MM.1S (cell line): ENCODE data around the gene DGKI.

Source experiments
- DNase-seq: peaks from one replicate; pipeline ENCODE4 v3.0.0-alpha.2; 2015
- H2AFZ ChIP-seq: fragments of 300-600 bp; sonication (generic); 2 replicates; pipeline ENCODE4 v1.6.0; 2016; ENCODE audit warnings: antibody characterized with exemption, low read length
- H3F3A ChIP-seq: fragments of 300-600 bp; sonication (generic); 2 replicates; pipeline ENCODE4 v1.6.1; 2016; ENCODE audit warnings: mild to moderate bottlenecking, antibody characterized with exemption, low read length, moderate library complexity, mixed read lengths; ENCODE audit not compliant: insufficient read depth
- H3K27ac ChIP-seq: fragments of 300-600 bp; sonication (generic); 2 replicates; pipeline ENCODE4 v1.5.1; 2016; ENCODE audit warnings: mild to moderate bottlenecking, low read length
- H3K27me3 ChIP-seq: fragments of 300-600 bp; sonication (generic); replicated peaks from 2 replicates; pipeline ENCODE4 v1.6.0; 2016; ENCODE audit warnings: low read length; ENCODE audit not compliant: insufficient read depth
- H3K36me3 ChIP-seq: fragments of 300-600 bp; sonication (generic); replicated peaks from 2 replicates; pipeline ENCODE4 v1.6.1; 2016; ENCODE audit warnings: mild to moderate bottlenecking, low read length, mixed read lengths; ENCODE audit not compliant: insufficient read depth
- H3K4me1 ChIP-seq: fragments of 300-600 bp; sonication (generic); 2 replicates; pipeline ENCODE4 v1.6.1; 2016; ENCODE audit warnings: low read length, mixed read lengths
- H3K4me2 ChIP-seq: fragments of 300-600 bp; sonication (generic); 2 replicates; pipeline ENCODE4 v1.6.0; 2016; ENCODE audit warnings: low read depth, low read length
- H3K4me3 ChIP-seq: fragments of 300-600 bp; sonication (generic); 2 replicates; pipeline ENCODE4 v1.5.1; 2016; ENCODE audit warnings: low read length, mixed read lengths
- H3K79me2 ChIP-seq: fragments of 300-600 bp; sonication (generic); 2 replicates; pipeline ENCODE4 v1.6.1; 2016; ENCODE audit warnings: mixed run types, low read length, mixed read lengths
- H3K9ac ChIP-seq: fragments of 300-600 bp; sonication (generic); 2 replicates; pipeline ENCODE4 v1.6.1; 2016; ENCODE audit warnings: low read length, mixed read lengths
- H3K9me2 ChIP-seq: fragments of 300-600 bp; sonication (generic); replicated peaks from 2 replicates; pipeline ENCODE4 v1.6.1; 2016; ENCODE audit warnings: mild to moderate bottlenecking, low read length, mixed read lengths; ENCODE audit not compliant: insufficient read depth
- H3K9me3 ChIP-seq: fragments of 300-600 bp; sonication (generic); replicated peaks from 2 replicates; pipeline ENCODE4 v1.6.1; 2016; ENCODE audit warnings: mild to moderate bottlenecking, low read length, mixed read lengths; ENCODE audit not compliant: insufficient read depth
- H4K20me1 ChIP-seq: fragments of 300-600 bp; sonication (generic); 2 replicates; pipeline ENCODE4 v1.6.1; 2016; ENCODE audit warnings: mild to moderate bottlenecking, low read length, moderate library complexity, mixed read lengths; ENCODE audit not compliant: insufficient read depth
- CTCF ChIP-seq: fragments of 300-600 bp; sonication (generic); IDR thresholded peaks from 2 replicates; pipeline ENCODE4 v1.5.1; 2016; ENCODE audit warnings: antibody characterized with exemption, low read length, mixed read lengths
- EZH2 ChIP-seq: fragments of 300-600 bp; sonication (generic); optimal IDR thresholded peaks from 2 replicates; pipeline ENCODE3; 2017; ENCODE audit warnings: low read depth, mild to moderate bottlenecking, antibody characterized with exemption, low read length, mixed read lengths
- EZH2phosphoT487 ChIP-seq: fragments of 300-600 bp; sonication (generic); IDR thresholded peaks from 2 replicates; pipeline ENCODE4 v1.6.1; 2018; ENCODE audit warnings: antibody characterized with exemption, low read length

DGKI gene

GRCh38 chr7:137891016-137891655 is 44.4 kb upstream of the DGKI start:
- H3K36me3 ChIP-seq: 0 out of 2 replicates have a peak, but pooled peaks cover 4% of the 10 kb centered on the region
- H3K9me3 ChIP-seq: no peaks in the 10 kb centered on the region
- DNase-seq: no peak
- no peak overlapping the region for H2AFZ ChIP-seq
- H4K20me1 ChIP-seq: no peaks in the 10 kb centered on the region
- no peaks in the 10 kb centered on the region for H3K27me3 ChIP-seq
- no peak overlapping the region for H3K9ac ChIP-seq
- no peaks in the 10 kb centered on the region for H3K9me2 ChIP-seq
- no peak for TF ChIP-seq EZH2
- no peak for TF ChIP-seq EZH2phosphoT487
- TF ChIP-seq CTCF: no peak
- no peak overlapping the region for H3K4me2 ChIP-seq
- no peak overlapping the region for H3K27ac ChIP-seq
- no peaks in the 10 kb centered on the region for H3K4me1 ChIP-seq
- no peak overlapping the region for H3K4me3 ChIP-seq
- 0 out of 2 replicates have a peak, but pooled peaks cover 5% of the 10 kb centered on the region for H3K79me2 ChIP-seq
- H3F3A ChIP-seq: no peaks in the 10 kb centered on the region

GRCh38 chr7:137890449-137890921 is 43.7 kb upstream of the DGKI start:
- Histone ChIP-seq H3K9ac (no peak overlapping the region), H3K4me2 (no peak overlapping the region), H3K79me2 (0 out of 2 replicates have a peak, but pooled peaks cover 5% of the 10 kb centered on the region), H3K27ac (no peak overlapping the region), H3K4me1 (no peaks in the 10 kb centered on the region), H3K36me3 (0 out of 2 replicates have a peak, but pooled peaks cover under 1% of the 10 kb centered on the region), H3F3A (no peaks in the 10 kb centered on the region), H3K27me3 (no peaks in the 10 kb centered on the region), H3K9me2 (no peaks in the 10 kb centered on the region), H4K20me1 (no peaks in the 10 kb centered on the region), H3K4me3 (no peak overlapping the region), H2AFZ (no peak overlapping the region), H3K9me3 (no peaks in the 10 kb centered on the region)
- TF ChIP-seq CTCF (no peak), EZH2phosphoT487 (no peak), EZH2 (no peak)
- no peak for DNase-seq

GRCh38 chr7:137888241-137888640 is 41.5 kb upstream of the DGKI start:
- Histone ChIP-seq H3K79me2 (0 out of 2 replicates have a peak, but pooled peaks cover 5% of the 10 kb centered on the region), H3K4me2 (no peak overlapping the region), H3K4me3 (no peak overlapping the region), H3K9me3 (no peaks in the 10 kb centered on the region), H3K4me1 (no peaks in the 10 kb centered on the region), H3F3A (no peaks in the 10 kb centered on the region), H3K27me3 (no peaks in the 10 kb centered on the region), H3K9ac (no peak overlapping the region), H2AFZ (no peak overlapping the region), H3K27ac (no peak overlapping the region), H4K20me1 (no peaks in the 10 kb centered on the region), H3K36me3 (0 out of 2 replicates have a peak, but pooled peaks cover 5% of the 10 kb centered on the region), H3K9me2 (no peaks in the 10 kb centered on the region)
- no peak for DNase-seq
- TF ChIP-seq CTCF: no peak
- TF ChIP-seq EZH2phosphoT487: no peak
- TF ChIP-seq EZH2: no peak
